GM21529 (cell line): ENCODE results near the gene NME4.
"Not testable (repeated sequence)": the region's sequence is repeated elsewhere in the genome, so short reads cannot be mapped to it uniquely, and the experiment has no call there.

Experiments used
- ATAC-seq: cut with Tn5 transposase; IDR thresholded peaks from one replicate; pipeline ENCODE4 v1.9.1; 2021; ENCODE audit not compliant: unreplicated experiment

The NME4 gene

DNA sequence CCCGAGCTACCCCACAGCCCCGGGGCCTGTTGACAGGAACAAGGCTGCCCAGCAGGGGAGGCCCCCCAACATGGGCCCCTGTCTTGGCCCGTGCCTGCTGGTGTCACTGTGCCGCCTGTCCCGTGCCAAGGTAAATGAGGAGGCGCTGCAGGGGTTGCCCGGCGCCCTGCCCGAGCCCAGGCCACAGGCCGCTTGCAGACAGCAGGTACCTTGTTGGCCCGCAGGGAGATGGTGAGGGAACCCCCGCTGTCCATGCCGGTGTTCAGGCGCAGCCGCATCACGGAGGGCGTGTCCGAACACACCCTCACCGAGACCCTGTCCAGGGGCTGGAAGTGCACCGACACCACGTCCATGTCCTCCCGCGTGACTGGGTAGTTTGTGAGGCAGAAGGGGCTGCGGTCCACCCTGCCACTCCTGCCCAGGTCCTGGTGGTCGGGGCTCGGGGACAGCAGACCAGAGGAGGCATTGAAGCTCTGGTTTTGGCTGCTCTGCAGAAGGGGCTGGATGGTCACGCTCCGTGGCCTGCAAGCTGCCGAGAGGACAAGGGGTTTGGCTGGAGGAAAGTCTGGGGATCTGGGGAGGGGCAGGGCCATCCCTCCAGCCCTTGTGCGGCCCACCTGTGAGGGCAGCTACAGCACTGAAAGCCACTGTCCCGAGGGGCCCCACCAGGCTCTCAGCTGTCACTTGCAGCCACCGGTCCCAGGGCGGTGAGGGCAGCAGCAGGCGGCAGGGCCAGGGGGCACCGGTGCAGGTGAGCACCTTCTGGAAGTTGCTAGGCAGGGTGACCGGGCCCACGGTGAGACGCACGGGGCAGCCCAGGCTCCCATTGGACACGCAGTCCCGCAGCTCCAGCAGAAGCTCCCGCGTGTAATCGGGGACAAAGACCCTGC is 20.8 kb upstream of the NME4 start:
- no peak for ATAC-seq

DNA sequence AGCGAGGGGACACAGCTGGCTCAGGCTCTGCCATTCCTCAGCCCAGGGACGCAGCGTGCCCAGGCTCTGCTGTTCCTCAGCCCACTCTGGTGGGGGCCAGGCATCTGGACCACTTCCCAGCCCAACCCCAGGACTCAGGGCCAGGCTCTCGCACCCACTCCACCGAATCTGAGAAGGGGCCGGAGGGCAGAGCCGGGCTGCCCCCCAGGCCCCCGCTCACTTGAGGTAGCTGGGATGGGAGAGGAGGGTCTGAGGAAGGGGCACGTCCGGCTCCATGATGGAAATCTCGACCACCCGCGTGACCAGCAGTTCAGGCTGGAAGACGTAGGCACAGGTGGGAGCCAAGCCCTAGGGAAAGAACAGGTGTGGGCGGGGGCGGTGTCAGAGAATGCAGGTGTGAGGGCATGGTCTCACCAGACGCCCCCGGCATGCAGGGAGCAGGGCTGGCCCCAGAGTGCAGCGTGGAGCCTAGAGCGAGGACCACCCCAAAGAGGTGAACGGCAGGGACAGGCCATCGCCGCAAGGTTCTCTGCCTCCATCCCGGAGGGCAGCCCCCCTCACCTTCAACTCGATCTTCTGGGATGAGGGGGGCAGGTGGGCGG is 20.1 kb upstream of the NME4 start:
- ATAC-seq: no peak

DNA sequence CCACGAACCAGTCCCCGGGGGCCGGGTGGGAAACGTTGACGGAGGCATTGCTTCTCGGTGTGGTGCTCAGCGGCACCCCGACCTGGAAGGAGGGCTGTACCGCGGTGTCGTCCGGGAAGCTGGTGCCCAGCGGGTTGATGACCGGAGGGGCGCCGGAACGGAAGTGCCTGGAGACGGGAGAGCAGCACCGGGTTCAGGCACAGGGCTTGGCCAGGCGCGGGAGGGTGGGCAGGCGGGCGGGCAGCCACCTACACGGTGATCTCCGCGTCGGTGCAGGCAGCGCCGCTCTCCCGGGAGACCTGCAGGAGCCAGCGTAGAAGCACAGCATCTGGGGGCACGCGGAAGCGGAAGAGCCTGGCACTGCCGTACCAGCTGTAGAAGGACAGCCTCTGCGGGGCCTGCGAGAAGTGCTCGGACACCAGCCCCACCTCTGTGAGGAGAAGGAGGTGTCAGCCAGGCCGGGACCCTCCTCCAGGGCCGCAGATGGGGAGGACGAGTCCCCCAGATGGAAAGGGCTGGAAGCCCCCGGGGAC is 19.5 kb upstream of the NME4 start:
- ATAC-seq: no peak

DNA sequence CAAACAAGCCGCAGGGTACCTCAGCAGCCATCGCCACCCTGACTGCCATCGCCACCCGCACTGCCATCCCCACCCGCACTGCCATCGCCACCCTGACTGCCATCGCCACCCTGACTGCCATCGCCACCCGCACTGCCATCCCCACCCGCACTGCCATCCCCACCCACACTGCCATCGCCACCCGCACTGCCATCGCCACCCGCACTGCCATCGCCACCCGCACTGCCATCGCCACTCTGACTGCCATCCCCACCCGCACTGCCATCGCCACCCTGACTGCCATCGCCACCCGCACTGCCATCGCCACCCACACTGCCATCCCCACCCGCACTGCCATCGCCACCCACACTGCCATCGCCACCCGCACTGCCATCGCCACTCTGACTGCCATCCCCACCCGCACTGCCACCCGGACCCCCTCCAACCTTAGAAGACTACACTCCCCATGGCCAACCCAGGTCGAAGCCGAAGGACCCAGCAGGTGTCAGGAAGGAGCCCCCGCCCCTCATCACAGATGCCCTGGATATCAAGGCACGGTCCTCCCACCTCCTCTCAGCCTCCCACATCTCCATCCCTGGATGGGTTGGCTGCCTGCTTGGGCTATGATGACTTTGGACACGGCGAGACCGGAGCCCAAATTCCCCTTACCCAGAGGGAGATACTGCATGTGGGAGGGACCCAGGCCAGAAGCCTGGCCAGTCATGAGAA is 18.7 kb upstream of the NME4 start:
- ATAC-seq: not testable (repeated sequence)

DNA sequence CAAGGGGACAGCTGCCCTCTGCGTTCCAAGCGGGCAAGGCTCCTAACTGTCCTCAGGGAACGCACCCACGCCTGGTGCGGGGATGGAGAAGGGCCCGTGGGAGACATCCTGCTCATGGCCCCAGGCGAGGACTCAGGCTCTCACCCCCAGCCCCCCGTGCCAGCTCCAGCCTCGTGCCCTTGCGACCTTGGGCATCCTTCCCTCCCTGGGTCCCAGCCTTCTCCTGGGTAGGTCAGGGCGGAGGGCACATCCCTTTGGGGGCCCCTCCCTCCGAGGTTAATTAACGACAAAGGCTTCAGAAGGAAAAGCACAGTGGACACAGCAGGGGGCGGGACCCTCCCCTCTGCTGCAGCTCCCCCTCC is 18.2 kb upstream of the NME4 start:
- no peak for ATAC-seq

DNA sequence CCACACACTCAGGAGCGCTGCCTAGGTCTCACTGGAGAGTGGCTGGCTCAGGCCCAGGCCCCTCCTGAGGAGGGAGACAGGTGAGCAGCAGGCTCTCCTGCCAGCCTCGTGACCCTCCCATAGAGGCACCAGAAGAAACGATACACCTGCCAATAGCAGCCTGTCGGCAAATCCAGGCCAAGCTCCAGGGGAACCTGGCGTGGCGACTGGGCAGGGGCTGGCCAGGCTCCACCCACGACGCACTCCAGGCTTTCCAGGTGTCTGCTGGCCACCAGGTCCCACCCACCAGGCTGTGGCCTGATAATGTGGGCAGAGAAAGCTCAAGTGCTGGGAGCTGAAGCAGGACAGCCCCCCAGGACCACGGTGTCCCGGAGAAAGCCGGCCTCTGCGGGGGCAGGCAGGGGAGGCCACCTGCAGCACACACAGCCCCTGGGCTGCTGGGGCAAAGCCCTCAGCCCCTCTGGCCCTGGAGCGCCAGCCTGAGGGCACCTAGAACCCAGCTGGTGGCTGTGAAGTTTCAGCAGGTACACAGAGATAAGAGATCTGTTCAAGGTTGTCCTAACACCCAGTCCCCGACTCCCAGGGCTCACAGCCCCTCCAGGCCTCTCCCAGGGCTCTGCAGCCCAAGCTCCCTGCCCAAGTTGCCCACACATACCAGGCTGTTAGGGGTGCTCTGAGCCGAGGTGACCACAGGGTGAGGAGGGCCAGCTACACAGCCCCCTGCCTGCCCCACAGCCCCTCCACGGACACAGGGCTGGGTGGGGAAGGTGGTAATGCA is 17.6 kb upstream of the NME4 start:
- no peak for ATAC-seq

DNA sequence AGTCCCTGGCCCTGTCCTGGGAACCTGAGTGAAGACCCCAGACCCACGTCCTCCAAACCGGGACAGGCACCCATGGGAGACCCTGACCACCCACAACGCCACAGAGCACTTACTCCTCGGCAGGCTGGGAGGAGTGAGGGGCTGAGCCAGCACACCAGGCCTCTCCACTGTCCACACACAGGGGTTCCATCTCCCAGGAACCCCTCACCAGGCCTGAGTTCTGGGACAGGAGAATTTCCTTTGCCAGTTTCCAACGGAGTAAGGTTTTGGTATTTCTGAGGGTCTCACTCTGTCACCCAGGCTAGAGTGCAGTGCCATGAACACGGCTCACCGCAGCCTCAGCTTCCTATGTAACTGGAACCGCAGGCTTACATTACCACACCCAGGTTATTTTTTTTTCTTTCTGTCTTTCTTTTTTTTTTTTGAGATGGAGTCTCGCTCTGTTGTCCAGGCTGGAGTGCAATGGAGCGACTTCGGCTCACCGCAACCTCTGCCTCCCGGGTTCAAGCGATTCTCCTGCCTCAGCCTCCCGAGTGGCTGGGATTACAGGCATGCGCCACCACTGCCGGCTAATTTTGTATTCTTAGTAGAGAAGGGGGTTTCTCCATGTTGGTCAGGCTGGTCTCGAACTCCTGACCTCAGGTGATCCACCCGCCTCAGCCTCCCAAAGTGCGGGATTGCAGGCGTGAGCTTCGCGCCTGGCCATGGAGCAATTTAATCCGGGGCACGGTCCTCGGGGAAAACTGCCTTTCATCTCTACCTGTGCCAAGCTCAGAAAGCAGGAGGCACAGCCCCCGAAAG is 16.8 kb upstream of the NME4 start:
- ATAC-seq: no peak

DNA sequence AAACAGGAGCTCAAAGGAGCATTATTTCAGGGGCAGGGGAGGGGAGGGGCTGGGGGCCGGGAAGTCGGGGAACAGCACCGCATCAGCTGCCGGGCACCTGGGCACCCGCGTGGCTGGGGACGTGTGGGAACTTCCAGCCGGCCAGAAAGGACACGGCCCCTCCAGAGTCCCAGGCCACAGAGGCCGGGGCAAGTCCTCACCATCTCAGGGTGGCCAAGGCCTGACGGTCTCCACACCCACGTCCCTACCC is 16.3 kb upstream of the NME4 start:
- peak; percentile 10 for ATAC-seq

DNA sequence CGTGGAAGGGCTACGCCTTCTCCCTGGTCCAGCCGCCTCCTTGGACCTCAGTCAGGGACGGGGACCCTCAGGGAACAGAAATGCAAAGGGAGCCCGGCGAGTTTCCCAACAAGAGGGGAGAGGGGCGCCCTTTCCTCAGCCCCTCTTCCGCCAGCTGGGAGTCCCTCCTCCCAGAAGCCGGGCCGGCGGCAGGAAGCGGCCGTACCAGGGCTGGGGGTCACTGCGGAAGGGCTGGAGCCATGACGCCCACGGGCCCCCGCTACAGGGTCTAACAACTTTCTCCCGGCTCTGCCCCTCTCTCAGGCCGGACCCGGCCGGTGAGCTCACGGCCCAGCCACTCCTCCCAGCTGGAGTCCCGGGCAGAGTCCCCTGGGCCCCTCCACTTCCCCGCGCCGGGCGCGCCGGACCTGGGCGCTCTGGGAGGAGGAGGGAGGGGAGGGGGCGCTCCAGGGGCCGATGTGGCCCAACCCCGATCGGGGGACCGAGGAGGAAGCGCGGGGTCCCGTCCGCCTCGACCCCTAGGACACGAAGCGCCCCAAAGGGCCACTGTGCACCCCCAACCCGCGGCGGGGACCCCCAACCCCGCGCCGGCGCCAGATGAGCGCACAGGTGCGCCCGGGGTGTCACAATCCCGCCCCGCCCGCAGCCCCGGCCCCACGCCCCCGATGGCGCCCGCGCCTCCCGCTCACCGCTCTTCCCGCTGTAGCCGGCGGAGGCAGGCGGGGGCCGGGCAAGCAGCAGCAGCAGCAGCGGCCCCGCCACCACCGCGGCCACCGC is 15.8 kb upstream of the NME4 start:
- peak; percentile 30 for ATAC-seq

DNA sequence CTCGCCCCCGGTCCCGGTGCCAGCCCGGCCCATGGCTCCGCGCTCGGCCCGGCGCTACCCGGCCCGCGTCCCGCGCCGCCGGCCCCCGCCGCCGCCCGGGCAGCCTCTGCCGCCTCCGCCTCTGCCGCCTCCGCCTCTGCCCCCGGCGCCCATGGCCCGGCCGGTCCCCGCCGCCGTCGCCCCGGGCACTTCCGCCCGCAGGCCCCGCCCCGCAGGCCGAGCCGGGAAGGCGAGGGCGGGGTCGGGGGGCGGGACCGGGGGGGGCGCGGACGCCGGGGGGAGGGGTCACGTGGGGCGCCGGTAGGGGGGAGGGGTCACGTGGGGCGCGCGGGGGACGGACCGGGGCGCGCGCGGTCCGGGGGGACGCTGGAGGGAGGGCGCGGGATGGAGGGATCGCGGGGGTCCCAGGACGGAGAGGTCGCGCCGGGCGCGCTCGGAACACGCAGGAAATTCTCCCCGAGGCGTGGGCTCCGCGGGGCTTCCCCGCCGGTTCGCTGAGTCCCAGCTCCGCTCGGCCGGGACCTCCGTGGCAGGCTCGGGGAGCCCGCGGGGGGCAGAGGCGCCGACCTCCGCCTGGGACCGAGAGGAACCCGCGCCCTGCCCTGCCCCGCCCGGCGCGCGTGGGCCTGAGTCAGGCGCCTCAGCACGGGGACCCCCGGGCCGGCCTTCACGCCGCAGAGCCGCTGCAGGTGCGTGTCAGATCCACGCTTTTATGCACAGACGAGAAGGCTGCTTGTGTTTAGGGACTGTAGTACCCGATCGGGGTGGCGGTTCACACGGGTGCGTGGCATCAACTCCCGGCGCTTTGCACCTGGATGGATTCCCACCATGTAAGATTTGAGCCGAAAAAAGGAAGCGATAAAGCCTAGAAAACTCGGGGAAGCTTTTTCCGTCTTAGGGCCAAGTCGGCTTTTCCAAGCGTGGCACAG is 14.9 kb upstream of the NME4 start, which contains the start of gene PGAP6:
TSS of gene PGAP6 (minus strand) at position 190 of the 929 bp plus-strand sequence. CDS start at position 33, 157 bp downstream.
- ATAC-seq: peak; percentile 40

DNA sequence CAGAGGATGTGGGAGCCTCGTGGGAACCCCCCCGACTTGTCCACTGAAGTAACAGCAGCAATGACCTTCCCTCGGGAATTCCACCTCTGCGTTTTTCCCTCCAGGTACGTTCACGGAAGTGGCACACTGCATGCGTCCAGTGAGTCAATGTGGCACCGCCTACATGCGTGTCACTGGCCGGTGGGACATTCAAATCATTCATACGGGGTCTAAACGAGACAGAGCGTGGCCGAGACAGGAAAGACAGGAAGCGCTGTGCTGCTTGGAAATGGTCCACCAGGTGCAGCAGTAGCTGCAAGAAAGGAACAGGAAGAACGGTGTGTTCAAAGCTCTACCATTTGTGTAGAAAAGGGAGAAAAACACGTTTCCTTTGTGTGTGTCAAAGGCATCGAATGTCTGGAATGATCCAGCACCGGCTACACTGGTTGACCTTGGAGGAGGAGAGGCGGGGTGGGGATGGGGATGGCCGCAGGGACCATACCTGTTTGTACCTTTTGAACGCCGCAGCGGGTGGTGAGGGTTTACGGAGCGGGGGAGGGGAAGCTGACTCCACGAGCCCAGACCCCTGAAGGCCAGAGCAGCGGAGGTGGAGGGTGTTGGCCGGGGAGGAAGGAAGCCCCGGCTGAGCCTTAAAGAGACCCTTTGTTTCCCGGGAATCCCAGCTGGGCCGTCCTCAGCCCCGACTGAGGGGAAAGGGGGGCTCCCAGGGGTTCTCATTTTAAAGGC is 13.5 kb upstream of the NME4 start:
- ATAC-seq: no peak

DNA sequence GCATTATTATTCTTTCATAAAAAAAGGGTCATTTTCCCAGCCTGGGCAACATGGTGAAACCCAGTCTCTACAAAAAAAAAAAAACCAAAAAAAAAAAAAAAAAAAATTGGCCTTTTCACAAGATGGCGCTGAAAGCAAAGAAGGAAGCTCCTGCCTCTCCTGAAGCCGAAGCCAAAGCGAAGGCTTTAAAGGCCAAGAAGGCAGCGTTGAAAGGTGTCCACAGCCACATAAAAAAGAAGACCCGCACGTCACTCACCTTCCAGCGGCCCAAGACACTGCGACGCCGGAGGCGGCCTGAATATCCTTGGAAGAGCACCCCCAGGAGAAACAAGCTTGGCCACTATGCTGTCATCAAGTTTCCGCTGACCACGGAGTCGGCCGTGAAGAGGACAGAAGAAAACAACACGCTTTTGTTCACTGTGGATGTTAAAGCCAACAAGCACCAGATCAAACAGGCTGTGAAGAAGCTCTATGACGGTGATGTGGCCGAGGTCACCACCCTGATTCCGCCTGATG is 10.3 kb upstream of the NME4 start:
- ATAC-seq: no peak

DNA sequence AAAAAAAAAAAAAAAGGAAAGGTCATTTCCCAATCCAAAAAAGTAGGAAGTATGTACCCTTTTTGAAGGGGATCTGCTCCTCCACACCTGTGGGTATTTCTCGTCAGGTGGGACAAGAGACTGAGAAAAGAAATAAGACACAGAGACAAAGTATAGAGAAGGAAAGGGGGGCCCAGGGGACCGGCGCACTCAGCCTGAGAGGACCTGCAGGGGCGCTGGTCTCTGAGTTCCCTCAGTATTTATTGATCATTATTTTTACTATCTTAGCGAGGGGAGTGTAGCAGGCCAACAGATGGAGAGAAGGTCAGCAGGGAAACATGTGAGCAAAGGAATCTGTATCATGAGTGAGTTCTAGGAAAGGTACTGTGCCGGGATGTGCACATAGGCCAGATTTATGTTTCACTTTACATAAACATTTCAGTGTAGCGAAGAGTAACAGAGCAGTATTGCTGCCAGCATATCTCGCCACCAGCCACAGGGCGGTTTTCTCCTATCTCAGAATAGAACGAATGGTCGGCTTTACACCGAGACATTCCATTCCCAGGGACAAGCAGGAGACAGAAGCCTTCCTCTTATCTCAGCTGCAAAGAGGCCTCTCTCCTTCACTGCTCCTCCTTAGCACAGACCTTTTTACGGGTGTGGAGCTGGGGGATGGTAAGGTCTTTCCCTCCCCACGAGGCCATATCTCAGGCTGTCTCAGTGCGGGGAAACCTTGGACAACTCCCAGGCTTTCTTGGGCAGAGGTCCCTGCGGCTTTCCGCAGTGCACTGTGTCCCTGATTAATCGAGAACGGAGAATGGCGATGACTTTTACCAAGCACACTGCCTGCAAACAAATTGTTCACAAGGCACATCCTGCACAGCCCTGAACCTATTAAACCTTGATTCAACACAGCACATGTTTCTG is 9.0 kb upstream of the NME4 start:
- ATAC-seq: not testable (repeated sequence)

DNA sequence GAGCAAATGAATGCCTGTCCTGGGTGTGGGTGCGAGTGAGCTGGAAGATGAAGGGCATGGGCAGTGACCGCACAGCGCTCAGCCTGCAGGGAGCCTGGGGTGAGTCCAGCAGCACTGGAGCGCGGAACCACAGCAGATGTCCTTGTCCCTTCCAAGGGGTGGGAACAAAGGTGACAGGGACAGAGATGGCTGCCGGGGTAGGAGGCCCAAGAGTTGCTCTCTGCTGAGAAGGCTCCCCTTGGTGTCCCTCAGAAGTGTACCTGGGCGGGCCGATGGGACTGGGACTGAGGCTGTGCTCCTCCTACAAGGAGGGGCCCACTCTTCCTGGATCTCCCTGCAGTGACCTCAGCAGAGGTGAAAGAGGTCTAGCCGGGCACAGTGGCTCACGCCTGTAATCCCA is 7.6 kb upstream of the NME4 start:
- no peak for ATAC-seq

DNA sequence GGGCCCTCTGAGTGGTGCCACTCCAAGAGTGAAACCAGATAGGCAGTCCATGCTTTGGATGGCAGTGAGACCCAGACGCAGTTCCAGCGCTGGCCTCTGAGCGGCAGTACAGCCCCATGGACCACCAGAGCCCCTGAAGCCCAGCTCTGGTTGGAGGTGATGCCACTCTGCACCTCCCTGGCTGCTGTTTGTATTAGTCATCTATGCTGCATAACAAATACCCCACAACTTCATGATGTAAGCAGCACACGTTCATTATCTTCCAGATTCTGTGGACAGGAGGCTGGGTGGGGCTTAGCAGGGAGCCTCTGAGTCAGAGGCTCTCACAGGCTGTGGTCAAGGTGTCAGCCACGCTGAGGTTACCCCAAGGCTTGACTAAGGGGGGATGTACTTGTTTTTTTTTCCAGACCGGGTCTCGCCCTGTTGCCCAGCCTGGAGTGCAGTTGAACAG is 5.1 kb upstream of the NME4 start:
- no peak for ATAC-seq

DNA sequence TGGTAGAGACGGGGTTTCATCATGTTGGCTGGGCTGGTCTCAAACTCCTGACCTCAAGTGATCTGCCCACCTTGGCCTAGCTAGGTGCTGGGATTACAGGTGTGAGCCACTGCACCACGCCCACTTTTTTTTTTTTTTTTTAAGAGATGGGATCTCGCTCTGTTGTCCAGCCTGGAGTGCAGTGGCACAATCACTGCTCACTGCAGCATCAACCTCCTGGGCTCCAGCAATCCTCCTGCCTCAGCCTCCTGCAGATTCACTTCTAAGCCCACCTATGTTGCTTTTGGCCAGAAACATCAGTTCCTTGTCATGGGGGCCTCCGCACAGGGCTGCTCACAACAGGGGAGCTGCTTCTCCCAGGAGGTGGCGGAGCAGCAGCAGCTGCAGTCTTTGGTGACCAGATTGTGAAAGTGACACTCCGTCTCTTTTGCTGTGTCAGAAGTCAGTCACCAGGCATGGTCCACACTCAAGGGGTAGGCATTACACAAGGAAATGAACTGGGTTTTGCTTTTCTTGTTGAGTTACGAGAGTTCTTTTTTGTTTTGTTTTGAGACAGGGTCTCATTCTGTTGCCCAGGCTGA is 4.5 kb upstream of the NME4 start:
- no peak for ATAC-seq
